OCI-M2 (cell line): ENCODE data around the gene CAMK1D.
"Not testable (repeated sequence)": the region's sequence is repeated elsewhere in the genome, so short reads cannot be mapped to it uniquely, and the experiment has no call there.

ENCODE experiments used
- DNase-seq: peaks from one replicate; lab custom pipeline; 2025; ENCODE audit not compliant: unreplicated experiment; lab: John Stamatoyannopoulos, UW

Gene CAMK1D

GRCh38 chr10:12546160-12546802 lies 196.9 kb downstream of the CAMK1D start:
- DNase-seq, result not testable (repeated sequence)

GRCh38 chr10:12547301-12547771 lies 198.0 kb downstream of the CAMK1D start:
- no peak for DNase-seq

- DNase-seq, result no peak
Measured at GRCh38 chr10:12549297-12549696, 199.9 kb downstream of the CAMK1D start.

- no peak for DNase-seq
Measured at GRCh38 chr10:12550994-12551393, 201.6 kb downstream of the CAMK1D start.

GRCh38 chr10:12556039-12556438 lies 206.7 kb downstream of the CAMK1D start:
- DNase-seq, result no peak

- no peak for DNase-seq
Measured at GRCh38 chr10:12559578-12560178, 210.3 kb downstream of the CAMK1D start.

- no peak for DNase-seq
Measured at GRCh38 chr10:12561307-12561706, 212.0 kb downstream of the CAMK1D start.

GRCh38 chr10:12561720-12562119 lies 212.4 kb downstream of the CAMK1D start:
- DNase-seq, result no peak

- DNase-seq, result no peak
Measured at GRCh38 chr10:12563489-12563888, 214.1 kb downstream of the CAMK1D start.

GRCh38 chr10:12564173-12564572 lies 214.8 kb downstream of the CAMK1D start:
- no peak for DNase-seq

GRCh38 chr10:12566161-12567115 lies 217.1 kb downstream of the CAMK1D start:
- no peak for DNase-seq

- DNase-seq, result no peak
Measured at GRCh38 chr10:12568391-12569009, 219.2 kb downstream of the CAMK1D start.

GRCh38 chr10:12572281-12572680 lies 222.9 kb downstream of the CAMK1D start:
- DNase-seq, result no peak

GRCh38 chr10:12577610-12578009 lies 228.3 kb downstream of the CAMK1D start:
- DNase-seq, result no peak

- no peak for DNase-seq
Measured at GRCh38 chr10:12579954-12580858, 230.9 kb downstream of the CAMK1D start.

- no peak for DNase-seq
Measured at GRCh38 chr10:12583891-12584595, 234.7 kb downstream of the CAMK1D start.

- no peak for DNase-seq
Measured at GRCh38 chr10:12586741-12587140, 237.4 kb downstream of the CAMK1D start.

GRCh38 chr10:12587451-12587888 lies 238.1 kb downstream of the CAMK1D start:
- no peak for DNase-seq

GRCh38 chr10:12588091-12588860 lies 238.9 kb downstream of the CAMK1D start:
- DNase-seq, result no peak
